ENCODE results near the gene CAAP1. TPM values are rescaled to one million over a fixed set of nuclear protein-coding genes. Genes with fewer than 3 reads are reported as not detected.

CAAP1 gene
- total and polyA plus RNA-seq, 7 donors, result 4.7 to 8.8 (median 6.5) TPM

DNA sequence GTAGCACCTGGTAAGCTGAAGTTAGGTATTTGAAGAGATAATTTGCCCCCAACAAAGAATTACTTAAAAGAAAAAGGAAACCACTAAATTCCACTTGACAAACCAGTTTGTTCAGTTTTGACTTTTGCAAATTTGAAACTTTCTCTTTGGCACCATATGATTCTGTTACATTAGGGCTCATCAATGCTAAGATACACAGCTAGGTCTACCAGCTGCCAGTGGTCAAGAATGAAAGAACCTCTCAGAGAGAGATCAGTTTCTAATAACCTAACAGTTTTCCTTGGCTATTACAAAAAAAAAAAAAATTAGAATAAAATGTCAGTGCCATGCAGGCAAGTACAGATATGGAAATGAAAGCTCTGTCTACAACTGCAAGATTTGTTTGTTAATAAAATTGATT is 92.3 kb downstream of the CAAP1 start:
- intact Hi-C loops (cut with DNase I), result no loop called here
- H3K4me3 ChIP-seq, result no peak overlapping the region
- no peaks in the 10 kb centered on the region for H3K27me3 ChIP-seq (ENCODE audit: insufficient read depth in 3 of 3, low read length in 2 of 3)
- TF ChIP-seq, protein P1, sequence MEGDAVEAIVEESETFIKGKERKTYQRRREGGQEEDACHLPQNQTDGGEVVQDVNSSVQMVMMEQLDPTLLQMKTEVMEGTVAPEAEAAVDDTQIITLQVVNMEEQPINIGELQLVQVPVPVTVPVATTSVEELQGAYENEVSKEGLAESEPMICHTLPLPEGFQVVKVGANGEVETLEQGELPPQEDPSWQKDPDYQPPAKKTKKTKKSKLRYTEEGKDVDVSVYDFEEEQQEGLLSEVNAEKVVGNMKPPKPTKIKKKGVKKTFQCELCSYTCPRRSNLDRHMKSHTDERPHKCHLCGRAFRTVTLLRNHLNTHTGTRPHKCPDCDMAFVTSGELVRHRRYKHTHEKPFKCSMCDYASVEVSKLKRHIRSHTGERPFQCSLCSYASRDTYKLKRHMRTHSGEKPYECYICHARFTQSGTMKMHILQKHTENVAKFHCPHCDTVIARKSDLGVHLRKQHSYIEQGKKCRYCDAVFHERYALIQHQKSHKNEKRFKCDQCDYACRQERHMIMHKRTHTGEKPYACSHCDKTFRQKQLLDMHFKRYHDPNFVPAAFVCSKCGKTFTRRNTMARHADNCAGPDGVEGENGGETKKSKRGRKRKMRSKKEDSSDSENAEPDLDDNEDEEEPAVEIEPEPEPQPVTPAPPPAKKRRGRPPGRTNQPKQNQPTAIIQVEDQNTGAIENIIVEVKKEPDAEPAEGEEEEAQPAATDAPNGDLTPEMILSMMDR (IDR thresholded peaks at IDR 0.05), result no peak
- H3K4me1 ChIP-seq, result no peaks in the 10 kb centered on the region
- no peak overlapping the region for H3K27ac ChIP-seq
- no peaks in the 10 kb centered on the region for H3K36me3 ChIP-seq (ENCODE audit: insufficient read depth in 1 of 2, low read depth in 1 of 2)
- DNase-seq, result no peak
- ATAC-seq, result no peak
- no peaks in the 10 kb centered on the region for H3K9me3 ChIP-seq

DNA sequence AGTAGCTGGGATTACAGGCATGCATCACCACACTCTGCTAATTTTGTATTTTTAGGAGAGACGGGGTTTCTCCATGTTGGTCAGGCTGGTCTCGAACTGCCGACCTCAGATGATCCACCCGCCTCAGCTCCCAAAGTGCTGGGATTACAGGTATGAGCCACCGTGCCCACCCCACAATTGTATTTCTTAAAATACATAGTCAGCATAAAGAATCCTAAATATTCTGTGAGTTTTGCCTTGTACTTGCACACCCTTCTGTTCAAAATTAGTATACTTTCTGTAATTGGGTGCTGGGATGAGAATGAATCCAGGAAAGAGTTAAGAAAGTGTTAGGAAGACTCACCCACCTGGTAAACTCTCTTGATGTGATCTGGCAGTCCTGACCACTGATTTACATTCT is 101.3 kb downstream of the CAAP1 start:
- DNase-seq (no peak), ATAC-seq (no peak)
- H3K9me3 ChIP-seq, result peaks cover 3% of the 10 kb centered on the region
- no peak overlapping the region for H3K4me3 ChIP-seq
- intact Hi-C loops (cut with DNase I), result no loop called here
- 89 to 95% (median 92%) methylated on average over 5 of the region's 5 CpGs for WGBS, 3 donors
- no peaks in the 10 kb centered on the region for H3K4me1 ChIP-seq
- H3K27me3 ChIP-seq (ENCODE audit: insufficient read depth in 3 of 3, low read length in 2 of 3), result no peaks in the 10 kb centered on the region
- H3K27ac ChIP-seq, result no peak overlapping the region
- TF ChIP-seq, protein P1 (IDR thresholded peaks at IDR 0.05), result no peak
- no peaks in the 10 kb centered on the region for H3K36me3 ChIP-seq (ENCODE audit: insufficient read depth in 1 of 2, low read depth in 1 of 2)

Other genes starting within 250 kb of the CAAP1 start
- 10 to 100 TPM; 42.8 to 91.7 (median 66.0) TPM for gene PLAA, start 54.4 kb upstream of the CAAP1 start, total RNA-seq
- 10 to 100 TPM; 42.3 to 63.7 (median 49.7) TPM for gene PLAA, start 54.4 kb upstream of the CAAP1 start, polyA plus RNA-seq
- 10 to 100 TPM in 1 of 4 donors, 1 to 10 TPM in 3; 7.7 to 11.5 (median 8.1) TPM for gene IFT74, start 63.6 kb upstream of the CAAP1 start, total RNA-seq
- 10 to 100 TPM in 1 of 3 donors, 1 to 10 TPM in 2; 3.1 to 14.2 (median 6.6) TPM for gene IFT74, start 63.6 kb upstream of the CAAP1 start, polyA plus RNA-seq
- not detected for gene LRRC19, start 112.9 kb upstream of the CAAP1 start, total RNA-seq
- gene LRRC19, start 112.9 kb upstream of the CAAP1 start, polyA plus RNA-seq, result under 1 TPM in 1 of 3 donors, not detected in 2; 0.01 TPM
- gene TEK, start 216.4 kb upstream of the CAAP1 start, total RNA-seq, result 10 to 100 TPM in 2 of 4 donors, 1 to 10 TPM in 2; 5.7 to 14.5 (median 9.1) TPM
- gene TEK, start 216.4 kb upstream of the CAAP1 start, polyA plus RNA-seq, result 1 to 10 TPM; 4.6 to 7.1 (median 4.9) TPM

Data from psoas muscle (tissue), 8 donors.